NCI-H2029 treated with DMSO at 0.1 percent for 48 hours (cell line): ENCODE results near the gene DKK3.

Experiments
- DNase-seq: peaks from one replicate; lab custom pipeline; 2025; lab: John Stamatoyannopoulos, UW

Gene DKK3

DNA sequence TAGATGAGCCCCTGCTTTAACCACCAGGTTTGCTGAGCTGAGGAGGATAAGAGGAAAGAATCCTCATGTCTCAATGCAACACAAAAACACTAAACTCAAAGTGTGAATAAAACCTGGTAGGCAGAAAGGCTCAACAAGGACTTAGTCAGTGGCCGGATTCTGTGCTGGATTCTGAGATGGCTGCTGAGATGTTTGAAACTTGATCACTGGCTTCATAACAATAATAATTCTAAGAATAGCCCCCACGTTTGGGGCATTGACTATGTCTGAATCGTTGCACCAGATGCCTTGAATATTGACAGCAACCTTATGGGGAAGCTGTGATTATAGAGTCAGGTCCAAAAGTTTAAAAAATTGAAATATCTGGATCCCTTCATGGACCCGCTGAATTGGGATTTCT is 4.6 kb downstream of the DKK3 start:
- no peak for DNase-seq

DNA sequence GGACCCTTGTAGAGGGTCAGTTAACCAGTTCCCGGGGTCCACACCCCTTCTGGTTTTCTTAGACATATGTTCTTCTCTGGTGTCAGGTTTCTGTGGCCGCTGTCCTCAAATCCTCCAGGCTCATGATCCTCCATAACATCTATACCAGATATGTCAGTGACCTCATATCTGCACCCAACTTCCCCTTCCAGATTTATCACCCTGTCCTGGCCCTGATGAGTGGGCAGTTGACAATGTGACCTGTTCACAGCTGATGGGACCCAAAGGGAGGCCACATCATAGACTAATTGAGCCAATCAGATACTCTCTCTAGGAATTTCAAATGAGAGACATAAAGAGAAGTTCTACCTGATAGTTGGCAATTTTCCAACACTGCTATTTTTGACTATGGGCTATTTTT is 5.1 kb downstream of the DKK3 start:
- no peak for DNase-seq

DNA sequence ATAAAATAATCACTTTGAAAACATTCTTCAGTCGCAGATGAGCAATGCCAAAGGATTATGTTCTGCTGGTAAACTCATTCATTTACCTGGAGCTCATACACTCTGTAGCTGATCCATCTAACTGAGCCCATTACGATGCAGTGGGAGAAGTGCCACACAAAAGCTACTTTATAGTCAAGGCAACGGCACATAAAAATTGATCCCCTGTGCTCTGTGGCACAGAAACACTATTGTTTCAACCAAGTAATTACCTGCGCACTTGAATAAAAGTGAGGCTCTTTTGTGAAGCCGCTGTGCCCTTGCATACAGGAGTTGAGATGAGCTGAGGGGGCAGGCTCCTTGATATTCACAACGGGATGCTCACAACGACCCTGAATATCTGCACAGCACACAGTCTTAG is 7.2 kb downstream of the DKK3 start:
- DNase-seq, result no peak

DNA sequence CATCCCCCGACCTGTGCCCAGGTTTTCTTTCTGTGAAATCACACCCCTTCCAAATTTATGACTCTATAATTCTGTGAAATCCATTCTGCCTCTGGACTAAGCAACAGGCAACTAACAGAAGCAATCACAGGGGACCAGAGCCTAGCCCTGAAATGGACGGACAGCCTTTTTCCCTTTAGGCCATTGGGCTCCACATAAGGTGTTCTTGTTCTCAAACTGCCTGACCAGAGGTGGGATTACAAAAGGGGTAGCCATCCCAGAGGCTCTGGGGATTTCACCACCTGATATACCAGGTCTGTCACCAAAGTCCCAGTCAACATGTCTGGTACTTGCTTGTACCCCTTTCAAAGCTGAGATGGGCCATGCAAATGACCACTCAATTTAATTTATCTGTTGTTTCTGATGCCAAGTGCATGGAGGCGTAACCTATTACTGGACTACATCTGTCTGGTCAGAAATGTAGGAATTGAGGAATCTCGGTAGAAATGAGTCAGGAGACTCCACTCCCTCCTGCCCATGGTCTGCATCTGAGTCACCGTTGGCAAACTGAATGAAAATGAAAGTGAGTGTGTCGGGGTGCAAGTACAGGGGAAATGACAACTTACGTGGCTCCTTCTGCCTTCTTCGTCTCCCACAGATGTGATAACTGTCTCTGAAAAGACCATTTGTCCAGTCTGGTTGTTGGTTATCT is 10.2 kb downstream of the DKK3 start:
- DNase-seq, result no peak

DNA sequence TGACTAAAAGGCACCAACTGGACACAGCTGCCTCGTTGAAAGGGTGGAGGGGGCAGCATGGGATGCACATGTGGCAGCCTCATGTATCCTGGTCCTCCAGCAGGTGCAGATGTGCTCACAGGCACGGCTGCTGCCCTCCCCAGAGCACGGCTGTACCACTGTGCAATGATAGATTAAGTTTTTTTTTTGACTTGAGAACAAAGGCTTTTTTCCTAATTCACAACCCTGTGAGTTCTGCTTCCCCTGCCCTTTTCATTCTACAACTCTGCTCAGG is 11.4 kb downstream of the DKK3 start:
- DNase-seq, result no peak

DNA sequence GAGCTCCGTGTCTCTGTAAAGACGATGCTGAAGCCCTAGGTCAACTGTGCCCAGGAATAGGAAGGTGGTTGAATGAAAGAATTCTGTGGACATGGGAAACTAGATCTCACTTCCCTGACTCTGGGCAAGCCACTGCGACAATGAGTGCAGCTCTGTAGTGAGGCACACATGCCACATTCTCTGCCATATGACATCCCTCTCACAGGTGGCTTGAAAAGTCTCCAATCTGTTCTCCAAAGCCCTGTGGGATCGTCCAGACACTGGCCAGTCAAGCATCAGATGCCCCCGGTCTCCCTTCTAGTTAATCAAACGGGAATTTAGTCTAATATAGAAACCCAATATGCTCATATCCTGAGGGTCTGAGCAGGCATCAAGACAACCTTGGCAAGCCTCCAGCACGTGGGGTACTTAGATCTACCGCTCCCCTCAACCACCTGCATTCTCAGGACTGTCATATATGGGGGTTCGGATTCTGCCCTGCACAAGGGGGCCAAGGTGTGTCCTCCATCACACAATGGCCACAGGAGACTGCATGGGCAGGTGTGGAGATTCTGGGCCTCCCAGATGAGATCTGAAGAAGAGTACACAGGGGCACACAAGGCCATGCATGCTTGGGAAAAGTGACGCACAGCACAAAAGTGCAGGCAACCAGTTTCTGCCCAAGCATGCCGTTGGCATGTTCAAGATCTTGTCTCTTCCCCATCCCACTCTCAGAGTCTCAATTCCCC is 11.9 kb downstream of the DKK3 start:
- no peak for DNase-seq

- DNase-seq, result no peak
Measured at GRCh38 chr11:11995601-11996000, 12.8 kb downstream of the DKK3 start.

DNA sequence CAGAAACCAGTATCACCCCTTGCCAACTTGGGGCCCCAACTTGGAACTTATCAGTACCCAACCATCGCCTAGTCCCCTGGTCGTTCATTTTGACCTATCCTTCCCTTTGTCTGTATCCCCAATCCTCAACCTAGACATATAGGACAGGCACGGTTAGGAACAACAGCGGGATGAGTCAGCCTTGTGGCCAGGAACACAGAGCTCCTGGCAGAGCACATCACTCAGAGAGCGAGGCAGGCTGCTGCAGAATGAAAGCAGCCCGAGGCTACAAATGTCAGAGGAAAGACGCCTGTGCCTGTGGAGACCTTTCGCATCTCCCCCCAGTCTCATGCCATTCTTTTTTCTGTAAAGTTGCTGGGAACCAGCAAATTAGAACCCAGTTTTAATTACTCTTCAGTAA is 14.6 kb downstream of the DKK3 start:
- DNase-seq, result no peak

DNA sequence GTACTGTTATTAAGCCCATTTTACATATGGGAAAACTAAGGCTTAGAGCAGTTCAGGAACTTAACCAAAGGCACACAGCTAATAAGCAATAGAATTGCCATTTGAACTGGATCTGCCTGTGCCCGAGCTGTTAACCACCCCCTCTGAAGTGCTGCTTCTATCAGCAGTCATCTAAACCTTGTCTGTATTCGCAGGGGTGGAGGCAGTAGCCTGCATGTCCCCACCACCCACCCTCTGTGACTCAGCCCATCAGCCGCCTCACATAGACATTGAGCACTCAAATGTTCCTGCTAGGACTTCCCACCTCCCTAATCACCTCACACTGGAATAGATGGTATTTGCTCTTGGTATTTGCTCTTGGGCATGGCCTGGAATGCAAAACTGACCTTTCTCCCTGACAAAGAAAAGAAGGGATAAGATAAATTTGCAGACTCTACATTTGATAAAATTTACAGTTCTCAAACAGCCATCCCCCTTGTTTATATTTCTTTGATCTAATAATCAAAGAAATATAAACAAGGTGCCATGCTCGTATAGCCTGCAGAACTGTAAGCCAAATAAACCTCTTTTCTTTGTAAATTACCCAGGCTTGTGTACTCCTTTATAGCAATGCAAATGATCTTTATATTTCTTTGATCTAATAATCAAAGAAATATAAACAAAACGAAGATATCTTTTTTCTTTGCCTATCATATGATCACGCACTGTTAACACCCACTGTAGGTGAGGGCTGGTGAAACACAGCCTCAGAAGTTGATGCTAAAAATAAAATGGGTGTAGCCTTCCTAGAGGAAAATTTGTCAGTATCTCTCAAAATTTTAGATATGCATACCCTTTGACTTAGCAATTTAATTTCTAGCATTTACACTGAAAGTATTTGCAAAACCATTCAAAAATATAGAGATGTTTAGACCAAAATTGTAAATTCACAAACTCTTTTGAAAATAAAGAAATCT is 15.9 kb downstream of the DKK3 start:
- DNase-seq, result no peak

DNA sequence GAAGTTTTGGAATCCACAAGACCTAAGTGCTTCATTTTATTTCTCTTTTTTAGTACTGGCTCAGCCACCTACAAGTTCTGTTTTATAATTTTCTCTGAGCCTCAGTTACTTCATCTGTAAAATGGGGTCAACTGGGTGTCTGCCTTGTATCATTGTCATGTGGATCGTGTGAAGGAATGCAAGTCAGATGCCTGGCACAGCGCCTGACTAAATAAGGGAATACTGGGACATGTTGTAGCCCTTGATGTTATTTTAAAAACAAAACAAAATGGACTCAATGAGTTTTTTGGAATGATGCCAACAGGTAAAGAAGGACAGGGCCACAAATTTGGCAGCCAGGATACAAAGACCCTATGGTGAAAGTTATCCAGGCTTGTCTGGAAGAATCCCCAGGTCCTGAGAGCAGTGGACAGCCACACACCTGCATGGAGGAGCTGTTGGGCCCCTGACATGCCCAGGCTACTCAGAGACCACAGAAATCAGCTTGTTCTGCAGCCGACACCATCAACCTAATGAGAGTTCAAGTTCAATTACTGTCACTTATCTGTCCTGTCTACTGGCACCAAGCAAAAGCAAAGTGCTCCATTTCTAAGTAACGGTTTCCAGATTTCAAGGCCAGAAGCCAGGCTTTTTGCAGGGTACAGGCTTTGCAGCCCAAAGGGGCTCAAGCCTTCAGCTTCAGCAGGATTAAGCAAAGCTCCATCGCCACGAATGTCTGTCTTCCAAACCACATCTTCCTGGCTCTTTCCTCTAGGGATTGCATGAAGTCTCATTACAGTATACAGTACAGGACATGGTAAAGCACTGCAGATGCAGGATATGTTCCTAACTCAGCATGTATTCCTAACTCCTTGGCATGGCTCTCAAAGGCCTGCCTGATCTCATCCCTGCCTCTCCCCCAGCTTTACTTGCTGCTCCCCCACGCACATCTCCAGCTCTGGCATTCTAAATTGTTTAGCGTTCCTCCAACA is 18.4 kb downstream of the DKK3 start:
- no peak for DNase-seq

DNA sequence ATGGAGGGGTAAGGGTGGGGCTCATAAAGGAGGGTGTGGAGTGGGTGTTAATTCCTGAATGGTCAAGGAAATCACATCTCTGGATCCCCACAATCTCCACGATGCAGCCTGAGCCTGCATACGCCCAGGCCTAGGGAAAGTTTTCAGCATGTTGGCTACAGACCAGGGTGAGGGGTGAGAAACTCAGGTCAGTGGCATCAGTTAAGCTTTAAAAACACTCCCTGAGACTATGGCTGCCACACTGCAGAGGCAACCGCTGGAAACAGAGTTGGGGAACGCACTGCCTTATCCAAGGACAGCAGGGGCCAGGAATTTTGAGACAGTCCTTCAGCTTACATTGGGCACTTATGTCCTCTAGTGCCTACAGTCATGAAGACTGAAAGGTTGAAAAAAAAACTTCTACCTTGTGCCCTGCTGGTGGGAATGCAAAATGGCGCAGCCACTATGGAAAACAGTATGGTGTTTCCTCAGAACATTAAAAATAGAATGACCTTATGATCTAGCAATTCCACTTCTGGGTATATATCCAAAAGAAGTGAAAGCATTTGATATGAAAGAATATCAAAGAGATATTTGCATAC is 19.7 kb downstream of the DKK3 start:
- DNase-seq, result no peak

DNA sequence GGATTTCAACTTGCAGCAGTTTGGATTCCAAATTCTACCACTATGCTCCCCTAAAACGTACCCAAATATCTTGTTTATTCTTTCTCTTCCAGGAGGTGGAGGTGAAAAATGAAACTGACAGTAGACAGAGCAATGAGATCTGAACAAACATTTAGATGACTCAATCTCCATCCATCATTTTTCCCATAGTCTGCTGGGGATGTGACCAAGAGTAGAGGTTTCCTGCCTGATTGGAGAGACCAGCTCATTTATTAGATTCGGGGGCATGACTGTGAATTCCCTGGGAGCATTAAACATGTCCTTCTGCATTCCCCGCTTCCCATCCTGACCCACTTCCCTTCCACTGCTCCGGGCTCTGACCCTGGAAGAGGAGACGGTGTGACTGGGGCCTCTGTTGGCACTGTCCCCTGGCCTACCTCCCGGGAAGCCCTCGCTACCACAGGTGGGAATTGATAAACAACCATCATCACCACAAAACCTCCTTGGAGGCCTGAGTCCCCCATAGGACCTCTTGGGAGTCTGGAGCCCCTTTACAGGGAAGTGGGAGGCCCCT is 20.3 kb downstream of the DKK3 start:
- DNase-seq, result no peak

GRCh38 chr11:11987503-11988022 is 20.9 kb downstream of the DKK3 start:
- no peak for DNase-seq

GRCh38 chr11:11985954-11986949 is 22.2 kb downstream of the DKK3 start:
- no peak for DNase-seq

DNA sequence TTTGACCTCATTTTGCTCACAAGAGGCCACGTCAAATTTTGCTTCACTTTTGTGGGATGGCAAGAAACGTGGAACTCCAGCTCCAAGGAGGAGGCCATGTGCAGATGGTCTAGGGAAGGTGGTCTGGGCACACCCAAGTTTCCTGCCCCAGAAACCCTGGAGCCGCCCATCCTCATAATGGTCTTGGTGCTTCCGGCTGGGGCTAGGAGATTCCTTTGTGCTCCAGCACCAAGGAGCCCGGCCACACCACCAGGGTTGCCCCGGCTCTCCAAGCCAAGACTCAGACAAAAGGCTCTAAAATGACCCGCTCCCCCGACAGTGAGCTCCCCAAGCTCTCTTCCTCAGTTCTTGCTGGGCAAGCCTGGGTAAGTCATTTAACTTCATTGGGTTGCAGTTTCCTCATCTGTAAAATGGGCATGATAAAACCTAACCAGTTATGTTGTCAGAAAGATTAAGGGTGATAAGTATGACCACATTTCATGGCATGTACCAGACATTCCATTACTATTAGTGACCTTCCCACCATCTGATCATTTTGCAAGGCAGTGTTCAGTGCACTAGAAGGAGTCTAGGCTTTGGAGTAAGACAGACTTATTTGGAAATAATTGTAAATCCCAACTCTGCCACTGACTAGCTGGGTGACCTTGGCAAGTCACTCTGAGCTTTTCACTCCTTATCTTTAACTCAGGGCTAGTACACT is 23.3 kb downstream of the DKK3 start:
- no peak for DNase-seq

- DNase-seq, result no peak
Measured at GRCh38 chr11:11984563-11984962, 23.9 kb downstream of the DKK3 start.

DNA sequence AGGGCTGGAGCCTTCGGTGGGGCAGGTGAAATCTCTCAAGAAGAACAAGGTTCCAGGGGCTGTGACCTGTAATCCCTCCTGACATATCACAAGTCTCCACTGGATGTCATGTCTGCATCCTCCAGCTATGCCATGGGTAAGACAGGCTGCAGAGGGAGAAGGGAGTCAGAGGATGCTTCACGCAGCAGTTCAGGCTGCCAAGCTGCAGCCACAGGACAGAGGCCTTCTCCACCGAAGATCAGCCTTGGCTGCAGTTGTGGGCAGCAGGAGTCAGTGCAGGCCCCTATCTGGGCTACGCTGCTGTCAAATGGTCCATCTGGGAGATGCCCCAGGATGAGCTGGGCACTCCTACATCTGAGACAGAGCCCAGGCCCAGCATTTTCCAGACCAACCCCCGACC is 25.0 kb downstream of the DKK3 start:
- no peak for DNase-seq

DNA sequence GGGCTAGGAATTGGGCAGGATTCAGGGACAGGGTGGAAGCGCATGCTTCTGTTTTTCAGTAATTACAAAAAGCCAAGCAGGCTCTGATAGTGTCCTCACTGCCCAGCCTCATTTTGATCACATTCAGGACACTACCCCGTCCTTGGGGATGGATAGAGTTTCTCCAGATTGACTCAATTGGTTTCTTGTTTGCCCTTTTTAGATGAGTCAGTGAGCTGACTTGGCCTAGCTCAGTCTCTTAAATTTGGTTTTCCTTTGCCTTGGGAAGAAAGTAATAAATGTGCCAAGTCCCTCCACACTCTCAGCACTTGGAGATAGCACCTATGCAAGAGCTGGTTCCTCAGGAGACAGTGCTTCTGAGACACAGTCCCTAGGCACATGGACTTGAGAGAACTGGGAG is 25.5 kb downstream of the DKK3 start:
- no peak for DNase-seq

DNA sequence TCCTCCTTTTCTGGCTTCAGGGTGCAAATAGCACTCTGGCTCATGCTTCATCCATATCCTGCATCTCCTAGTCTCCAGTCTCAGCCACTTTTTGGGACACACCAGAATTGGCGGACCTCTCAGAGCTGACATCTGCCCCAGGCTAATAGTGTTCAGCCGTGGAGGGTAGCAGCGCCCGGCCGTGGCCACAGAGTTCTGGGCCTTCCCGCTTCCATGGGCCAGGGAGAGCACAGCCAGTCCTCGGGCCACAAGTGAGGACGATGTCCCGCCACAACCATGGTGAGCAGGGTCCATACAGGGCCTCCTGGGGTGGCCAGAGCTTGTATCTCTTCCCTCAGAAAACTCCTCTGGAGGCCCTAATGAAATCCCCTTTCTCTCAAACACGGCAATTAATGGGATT is 26.0 kb downstream of the DKK3 start:
- DNase-seq, result no peak
